Raji (cell line): ENCODE measurements around the gene C9orf85.

Experiments
- POLR2A ChIP-seq: IDR thresholded peaks from 2 replicates; pipeline ENCODE4 v1.6.1; 2011; ENCODE audit warnings: low read depth, low read length, control low read depth; ENCODE audit not compliant: insufficient read depth

The C9orf85 gene

GRCh38 chr9:71975833-71976232, 64.4 kb downstream of the C9orf85 start:
- no peak for TF ChIP-seq POLR2A

GRCh38 chr9:71977003-71977402, 65.6 kb downstream of the C9orf85 start:
- TF ChIP-seq POLR2A, result no peak

GRCh38 chr9:71980266-71981190, 69.1 kb downstream of the C9orf85 start:
- no peak for TF ChIP-seq POLR2A

DNA sequence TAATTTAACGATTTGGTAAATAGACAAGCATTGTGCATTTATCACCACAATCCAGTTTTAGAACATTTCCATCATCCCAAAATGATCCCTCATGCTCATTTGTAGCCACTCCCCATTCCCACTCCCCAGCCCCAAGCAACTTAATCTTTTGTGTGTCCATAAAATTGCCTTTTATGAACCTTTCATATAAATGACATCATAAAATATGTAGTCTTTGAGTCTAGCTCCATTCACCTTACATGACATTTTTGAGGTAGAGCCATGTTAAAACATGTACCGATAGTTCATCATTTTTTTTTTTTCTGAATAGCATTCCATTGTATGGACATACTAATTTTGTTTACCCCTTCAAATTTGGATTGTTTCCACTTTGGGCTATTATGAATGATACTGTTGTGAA, 70.5 kb downstream of the C9orf85 start:
- no peak for TF ChIP-seq POLR2A

DNA sequence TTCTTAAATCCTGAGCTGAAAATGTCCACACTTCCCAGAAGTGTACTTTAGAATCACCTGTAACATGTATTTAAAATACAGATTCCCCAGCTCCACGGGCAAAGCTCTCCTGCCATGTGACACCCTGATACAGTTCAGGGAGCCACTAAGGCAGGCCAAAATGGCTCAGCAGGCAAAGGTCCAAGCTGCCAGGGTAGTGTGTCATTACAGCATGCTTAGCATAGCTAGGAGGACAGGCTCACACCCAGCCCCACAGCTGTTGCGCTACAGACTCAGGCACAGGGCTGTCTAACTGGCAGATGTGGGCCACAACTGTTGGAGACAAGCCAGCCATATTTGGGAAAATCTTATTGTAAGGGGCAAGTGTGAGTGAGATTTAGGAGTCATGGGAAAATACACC, 73.0 kb downstream of the C9orf85 start:
- TF ChIP-seq POLR2A, result no peak

DNA sequence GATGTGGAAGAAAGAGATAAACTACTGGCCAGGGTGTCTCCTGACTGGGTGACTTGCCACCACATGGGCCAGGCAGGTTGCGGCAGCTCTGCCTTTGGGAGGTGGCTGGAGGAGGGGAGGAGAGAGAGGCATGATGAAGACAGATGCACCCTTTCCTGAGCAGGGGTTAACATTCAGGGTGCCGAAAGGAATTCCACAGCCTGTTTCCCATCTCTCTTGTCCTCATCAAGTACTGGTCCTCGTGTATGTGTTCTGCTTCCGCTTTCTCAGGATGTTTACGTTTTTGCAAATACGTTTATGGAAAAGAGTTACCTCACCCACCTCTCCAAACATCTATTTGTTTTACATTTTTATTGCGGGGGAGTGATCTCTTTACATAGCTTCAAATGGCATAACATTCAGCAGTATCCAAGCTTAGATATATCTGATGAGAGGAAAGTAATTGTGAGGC, 73.4 kb downstream of the C9orf85 start:
- TF ChIP-seq POLR2A, result no peak

- TF ChIP-seq POLR2A, result no peak
These were observed 74.0 kb downstream of the C9orf85 start for GRCh38 chr9:71985297-71985911.

GRCh38 chr9:71986900-71987299, 75.5 kb downstream of the C9orf85 start:
- TF ChIP-seq POLR2A, result no peak

DNA sequence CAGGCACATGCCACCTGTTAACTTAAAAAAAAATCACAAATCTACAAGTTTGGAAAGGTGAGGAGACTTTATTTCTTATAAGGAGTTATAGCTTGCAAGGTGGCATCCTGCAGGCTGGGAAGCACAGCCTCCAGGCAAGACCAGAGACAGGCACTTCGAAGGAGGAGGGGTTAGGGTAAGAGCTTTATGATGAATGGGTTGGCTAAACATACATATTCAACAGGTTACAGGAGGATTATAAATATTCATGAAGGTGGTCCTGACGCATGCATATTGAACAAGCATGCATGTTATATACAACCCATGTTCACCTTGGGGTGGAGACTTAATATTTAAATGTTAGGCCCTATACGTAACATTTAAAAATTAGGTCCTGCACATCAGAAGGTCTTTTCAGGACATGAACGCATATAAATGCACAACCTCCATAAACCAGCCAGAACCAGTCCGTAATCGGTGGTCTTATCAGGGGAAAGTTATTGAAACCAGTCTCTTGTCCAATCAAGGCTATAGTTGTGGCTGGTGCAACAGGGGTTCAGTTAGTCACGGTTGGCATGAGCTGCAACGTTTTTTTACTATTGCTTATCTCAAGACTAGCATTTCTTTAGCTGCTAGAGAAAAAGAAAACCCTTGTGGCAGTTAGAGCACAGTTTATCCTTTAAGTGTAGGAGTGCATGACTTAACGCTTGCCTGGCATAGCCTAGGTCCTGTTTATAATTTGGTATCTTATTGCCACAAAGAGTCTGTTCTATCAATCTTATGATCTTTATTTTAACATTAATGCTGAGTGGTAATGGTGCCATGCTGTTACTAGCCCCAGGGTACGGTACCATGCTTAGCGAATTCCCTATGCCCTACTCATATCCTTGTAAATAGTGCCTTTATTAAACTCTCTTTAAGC, 76.3 kb downstream of the C9orf85 start:
- TF ChIP-seq POLR2A, result no peak

- no peak for TF ChIP-seq POLR2A
These were observed 79.0 kb downstream of the C9orf85 start for GRCh38 chr9:71990466-71990865.

DNA sequence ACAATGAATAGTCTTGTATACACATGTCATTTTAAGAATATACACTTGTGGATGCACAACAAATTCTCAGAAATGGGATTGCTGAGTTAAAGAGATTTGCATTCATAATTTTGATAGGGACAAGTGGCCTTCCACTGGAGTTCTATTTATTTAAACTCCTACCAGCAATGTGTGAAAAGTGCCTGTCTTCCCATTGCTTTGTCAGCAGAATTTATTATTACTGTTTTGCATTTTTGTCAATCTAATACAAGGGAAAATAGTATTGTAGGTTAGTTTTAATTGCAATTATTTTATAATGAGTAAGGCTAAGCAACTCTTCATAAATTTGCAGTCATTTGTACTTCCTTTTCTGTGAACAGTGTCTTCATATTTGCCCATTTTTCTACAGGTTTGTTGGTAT, 94.0 kb downstream of the C9orf85 start:
- no peak for TF ChIP-seq POLR2A

- no peak for TF ChIP-seq POLR2A
These were observed 95.1 kb downstream of the C9orf85 start for GRCh38 chr9:72006501-72006900.

DNA sequence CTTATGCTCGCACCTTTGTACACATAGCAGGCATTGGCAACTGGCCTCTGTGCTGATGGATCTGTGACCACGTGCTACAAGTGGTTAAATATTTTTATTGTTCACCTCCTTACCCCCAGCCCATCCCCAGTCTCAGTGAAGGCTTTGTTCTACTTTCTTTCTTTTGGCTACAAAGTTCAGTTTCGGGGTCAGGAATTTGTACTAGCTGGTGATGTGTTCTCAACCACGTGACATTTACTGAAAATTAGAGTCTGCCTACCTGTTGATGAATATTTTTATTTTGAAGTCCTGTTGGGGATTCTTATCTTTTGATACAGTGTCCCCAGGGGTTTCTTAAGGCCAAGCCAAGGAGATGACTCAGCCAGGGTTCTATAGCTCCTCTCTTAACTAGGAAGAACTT, 101.2 kb downstream of the C9orf85 start:
- no peak for TF ChIP-seq POLR2A

GRCh38 chr9:72013292-72013760, 101.9 kb downstream of the C9orf85 start:
- TF ChIP-seq POLR2A, result no peak

GRCh38 chr9:72022841-72023240, 111.4 kb downstream of the C9orf85 start:
- no peak for TF ChIP-seq POLR2A
